Suprapubic skin (tissue), 4 donors: ENCODE results near the gene PRSS27. TPM values are rescaled to one million over a fixed set of nuclear protein-coding genes. Genes with fewer than 3 reads are reported as not detected.

Experiments
- DNase-seq, 2 donors: peaks; one replicate each; pipeline ENCODE4 v3.0.0-alpha.2; 2019; ENCODE audit warnings: low spot score in 2 of 2
- H3K27ac ChIP-seq: fragments of 200-600 bp; sonication (generic); one replicate; pipeline ENCODE4 v1.5.1; 2019
- H3K27me3 ChIP-seq: fragments of 200-600 bp; sonication (generic); one replicate; pipeline ENCODE4 v1.5.1; 2019
- H3K36me3 ChIP-seq: fragments of 200-600 bp; sonication (generic); one replicate; pipeline ENCODE4 v1.5.1; 2019
- H3K4me1 ChIP-seq: fragments of 200-600 bp; sonication (generic); one replicate; pipeline ENCODE4 v1.5.1; 2019
- H3K4me3 ChIP-seq: fragments of 200-600 bp; sonication (generic); one replicate; pipeline ENCODE4 v1.5.1; 2019; ENCODE audit warnings: mild to moderate bottlenecking
- H3K9me3 ChIP-seq: fragments of 200-600 bp; sonication (generic); one replicate; pipeline ENCODE4 v1.5.1; 2019
- EP300 ChIP-seq: sonication (generic); formaldehyde crosslinking; IDR thresholded peaks from one replicate; pipeline ENCODE4 v1.6.1; 2017; ENCODE audit warnings: antibody characterized with exemption
- POLR2A ChIP-seq, 2 donors: fragments of 450-650 bp; IDR thresholded peaks; one replicate each; pipeline ENCODE4 v1.6.1; 2017; ENCODE audit warnings: antibody characterized with exemption in 2 of 2, mild to moderate bottlenecking in 2 of 2, moderate library complexity in 2 of 2
- POLR2AphosphoS5 ChIP-seq, 3 donors: sonication (generic); formaldehyde crosslinking; IDR thresholded peaks; one replicate each; pipeline ENCODE4 v1.6.1; 2017; ENCODE audit warnings: antibody characterized with exemption in 3 of 3
- WGBS: methylation state at CpG from one replicate; pipeline ENCODE4 v1.1.5; 2018; 5-methylcytosine and 5-hydroxymethylcytosine counted together
- total RNA-seq, 4 donors: library from RNA; depleted of rRNA; stranded (reverse); fragments of >200 nt; gene quantifications; one replicate each; pipeline ENCODE4 v1.1.0, GENCODE V29; 2016
- TF ChIP-seq, protein P1 (sequence below), 2 donors: fragments of 200-600 bp in 1 of 2; fragments of 450-650 bp in 1 of 2; sonication (generic) in 1 of 2; IDR thresholded peaks; one replicate each; pipeline ENCODE4 v1.5.1; 2016 to 2019; ENCODE audit warnings: antibody characterized with exemption in 2 of 2, mild to moderate bottlenecking in 1 of 2, moderate library complexity in 1 of 2

Gene PRSS27
- total RNA-seq, 4 donors from 2014 or later, result 1.6 to 9.5 (median 5.6) TPM

DNA sequence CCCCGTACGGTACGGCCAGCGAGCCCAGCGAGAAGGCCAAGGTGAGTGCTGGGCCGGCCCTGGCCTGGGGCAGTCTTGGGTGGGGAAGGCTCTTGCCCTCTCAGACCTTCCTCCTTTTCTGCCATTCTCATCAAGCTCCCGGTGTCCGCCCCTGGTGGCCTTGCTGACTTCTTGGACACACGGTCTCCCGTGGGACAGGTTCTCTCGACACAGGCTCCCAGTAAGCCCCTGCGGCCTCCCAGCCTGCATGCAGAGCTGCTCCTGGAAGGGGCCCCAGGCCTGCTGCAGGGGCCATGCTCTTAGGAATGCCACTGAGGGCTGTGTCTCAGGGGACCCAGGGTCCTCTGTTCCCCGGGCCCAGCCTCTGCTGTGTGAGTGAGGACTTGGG, 17.6 kb downstream of the PRSS27 start:
- Histone ChIP-seq H3K36me3 (peaks cover 100% of the 10 kb centered on the region), H3K27ac (no peak overlapping the region)
- WGBS, result 88% methylated on average over 3 of the region's 13 CpGs

DNA sequence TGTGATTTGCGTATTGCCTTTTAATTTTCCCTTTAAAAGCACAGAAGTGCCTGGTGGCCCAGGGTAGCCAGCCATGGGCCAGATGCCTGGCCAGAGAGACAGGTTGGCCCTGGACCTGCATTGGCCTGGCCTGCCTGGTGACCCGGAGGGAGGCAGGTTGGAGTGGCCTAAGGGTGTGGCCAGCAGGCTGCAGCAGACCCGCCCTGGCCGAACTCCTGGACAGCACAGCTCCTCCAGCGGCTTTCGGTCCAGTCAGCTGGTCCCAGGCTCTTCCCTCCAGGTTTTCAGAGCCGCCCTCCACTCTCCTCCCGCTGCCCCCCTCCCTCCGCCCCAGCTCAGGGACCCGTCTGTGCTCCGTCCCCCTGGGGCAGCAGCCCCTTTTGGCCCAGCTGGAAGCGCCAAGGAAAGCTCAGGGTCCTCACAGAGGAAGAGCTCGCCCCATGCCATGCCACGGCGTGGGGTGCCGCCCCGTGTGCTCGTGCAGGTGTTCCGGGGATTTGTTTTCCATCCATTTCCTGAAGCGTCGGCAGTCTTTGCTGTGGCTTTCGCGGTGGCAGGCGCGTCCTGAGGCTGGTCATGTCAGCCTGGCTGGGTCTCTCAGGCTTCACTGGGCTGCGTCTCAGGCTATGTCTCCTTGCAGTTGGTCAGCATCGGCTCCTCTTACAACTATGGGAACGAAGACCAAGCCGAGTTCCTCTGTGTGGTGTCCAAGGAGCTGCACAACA, 18.1 kb downstream of the PRSS27 start:
- no peak overlapping the region for H3K27ac ChIP-seq
- TF ChIP-seq POLR2AphosphoS5 (IDR thresholded peaks at IDR 0.05) (no peak), EP300 (no peak), POLR2A (IDR thresholded peaks at IDR 0.05) (no peak)
- TF ChIP-seq, protein P1, sequence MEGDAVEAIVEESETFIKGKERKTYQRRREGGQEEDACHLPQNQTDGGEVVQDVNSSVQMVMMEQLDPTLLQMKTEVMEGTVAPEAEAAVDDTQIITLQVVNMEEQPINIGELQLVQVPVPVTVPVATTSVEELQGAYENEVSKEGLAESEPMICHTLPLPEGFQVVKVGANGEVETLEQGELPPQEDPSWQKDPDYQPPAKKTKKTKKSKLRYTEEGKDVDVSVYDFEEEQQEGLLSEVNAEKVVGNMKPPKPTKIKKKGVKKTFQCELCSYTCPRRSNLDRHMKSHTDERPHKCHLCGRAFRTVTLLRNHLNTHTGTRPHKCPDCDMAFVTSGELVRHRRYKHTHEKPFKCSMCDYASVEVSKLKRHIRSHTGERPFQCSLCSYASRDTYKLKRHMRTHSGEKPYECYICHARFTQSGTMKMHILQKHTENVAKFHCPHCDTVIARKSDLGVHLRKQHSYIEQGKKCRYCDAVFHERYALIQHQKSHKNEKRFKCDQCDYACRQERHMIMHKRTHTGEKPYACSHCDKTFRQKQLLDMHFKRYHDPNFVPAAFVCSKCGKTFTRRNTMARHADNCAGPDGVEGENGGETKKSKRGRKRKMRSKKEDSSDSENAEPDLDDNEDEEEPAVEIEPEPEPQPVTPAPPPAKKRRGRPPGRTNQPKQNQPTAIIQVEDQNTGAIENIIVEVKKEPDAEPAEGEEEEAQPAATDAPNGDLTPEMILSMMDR (IDR thresholded peaks at IDR 0.05), result no peak
- H3K4me1 ChIP-seq, result no peaks in the 10 kb centered on the region
- no peaks in the 10 kb centered on the region for H3K9me3 ChIP-seq
- peaks cover 100% of the 10 kb centered on the region for H3K36me3 ChIP-seq
- no peak for DNase-seq
- WGBS, result 91% methylated on average over 18 of the region's 29 CpGs
- H3K4me3 ChIP-seq, result no peak overlapping the region
- H3K27me3 ChIP-seq, result no peaks in the 10 kb centered on the region

More for the DNA sequence above, 17.6 kb downstream of the PRSS27 start:
- Histone ChIP-seq H3K9me3 (no peaks in the 10 kb centered on the region), H3K27me3 (no peaks in the 10 kb centered on the region), H3K4me3 (no peak overlapping the region), H3K4me1 (no peaks in the 10 kb centered on the region)
- no peak for DNase-seq
- TF ChIP-seq, protein P1 (IDR thresholded peaks at IDR 0.05), result no peak
- no peak for TF ChIP-seq POLR2A (IDR thresholded peaks at IDR 0.05)
- no peak for TF ChIP-seq POLR2AphosphoS5 (IDR thresholded peaks at IDR 0.05)
- TF ChIP-seq EP300, result no peak

DNA sequence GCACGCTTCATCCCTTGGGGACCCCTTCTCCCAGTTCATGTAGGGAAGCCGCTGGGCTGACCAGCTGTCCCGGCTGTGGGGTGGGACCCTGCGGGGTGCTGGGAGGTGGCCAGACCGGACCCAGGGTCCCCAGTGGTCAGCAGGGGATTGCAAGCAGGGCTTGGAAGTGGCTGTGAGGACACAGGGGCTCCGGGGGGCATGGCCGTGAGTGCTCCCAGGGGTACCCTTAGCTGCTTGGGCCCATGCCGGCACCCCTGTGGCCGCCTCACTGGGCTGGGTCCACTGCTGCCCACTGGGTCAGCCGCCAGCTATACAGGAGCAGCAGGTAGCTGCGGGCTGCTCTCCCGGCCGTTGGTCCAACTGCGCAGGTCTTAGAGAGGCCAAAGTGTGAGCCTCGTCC, 18.8 kb downstream of the PRSS27 start:
- Histone ChIP-seq H3K4me1 (no peaks in the 10 kb centered on the region), H3K27me3 (no peaks in the 10 kb centered on the region), H3K4me3 (no peak overlapping the region), H3K36me3 (peaks cover 100% of the 10 kb centered on the region), H3K9me3 (no peaks in the 10 kb centered on the region), H3K27ac (no peak overlapping the region)
- TF ChIP-seq, protein P1 (IDR thresholded peaks at IDR 0.05), result no peak
- TF ChIP-seq EP300 (no peak), POLR2A (IDR thresholded peaks at IDR 0.05) (no peak), POLR2AphosphoS5 (IDR thresholded peaks at IDR 0.05) (no peak)
- 89% methylated on average over 8 of the region's 15 CpGs for WGBS
- no peak for DNase-seq

DNA sequence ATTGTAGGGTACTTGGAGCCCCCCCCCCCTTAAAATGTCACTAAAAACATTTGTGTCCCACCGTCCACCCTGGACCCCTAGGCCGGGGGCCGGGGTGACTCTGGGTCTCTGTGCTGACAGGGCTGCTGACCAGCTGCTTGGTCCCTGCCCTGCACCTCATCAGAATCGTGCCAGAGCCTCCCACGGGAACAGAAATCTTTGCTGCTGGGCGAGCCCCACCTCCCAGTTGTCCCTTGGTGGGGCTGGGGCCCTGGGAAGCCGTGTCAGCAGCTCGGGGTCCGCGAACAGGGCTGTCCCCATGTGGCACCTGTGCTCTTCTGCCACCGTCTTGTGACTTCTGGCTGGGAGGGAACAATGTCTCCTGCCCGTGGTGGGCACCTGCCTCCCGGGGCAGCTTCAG, 19.2 kb downstream of the PRSS27 start:
- H3K4me1 ChIP-seq, result no peaks in the 10 kb centered on the region
- TF ChIP-seq, protein P1 (IDR thresholded peaks at IDR 0.05), result no peak
- no peak for TF ChIP-seq POLR2A (IDR thresholded peaks at IDR 0.05)
- no peak for TF ChIP-seq EP300
- TF ChIP-seq POLR2AphosphoS5 (IDR thresholded peaks at IDR 0.05), result no peak
- peaks cover 95% of the 10 kb centered on the region for H3K36me3 ChIP-seq
- 83% methylated on average over 2 of the region's 13 CpGs for WGBS
- no peaks in the 10 kb centered on the region for H3K27me3 ChIP-seq
- no peak overlapping the region for H3K27ac ChIP-seq
- no peaks in the 10 kb centered on the region for H3K9me3 ChIP-seq
- no peak overlapping the region for H3K4me3 ChIP-seq
- DNase-seq, result no peak

DNA sequence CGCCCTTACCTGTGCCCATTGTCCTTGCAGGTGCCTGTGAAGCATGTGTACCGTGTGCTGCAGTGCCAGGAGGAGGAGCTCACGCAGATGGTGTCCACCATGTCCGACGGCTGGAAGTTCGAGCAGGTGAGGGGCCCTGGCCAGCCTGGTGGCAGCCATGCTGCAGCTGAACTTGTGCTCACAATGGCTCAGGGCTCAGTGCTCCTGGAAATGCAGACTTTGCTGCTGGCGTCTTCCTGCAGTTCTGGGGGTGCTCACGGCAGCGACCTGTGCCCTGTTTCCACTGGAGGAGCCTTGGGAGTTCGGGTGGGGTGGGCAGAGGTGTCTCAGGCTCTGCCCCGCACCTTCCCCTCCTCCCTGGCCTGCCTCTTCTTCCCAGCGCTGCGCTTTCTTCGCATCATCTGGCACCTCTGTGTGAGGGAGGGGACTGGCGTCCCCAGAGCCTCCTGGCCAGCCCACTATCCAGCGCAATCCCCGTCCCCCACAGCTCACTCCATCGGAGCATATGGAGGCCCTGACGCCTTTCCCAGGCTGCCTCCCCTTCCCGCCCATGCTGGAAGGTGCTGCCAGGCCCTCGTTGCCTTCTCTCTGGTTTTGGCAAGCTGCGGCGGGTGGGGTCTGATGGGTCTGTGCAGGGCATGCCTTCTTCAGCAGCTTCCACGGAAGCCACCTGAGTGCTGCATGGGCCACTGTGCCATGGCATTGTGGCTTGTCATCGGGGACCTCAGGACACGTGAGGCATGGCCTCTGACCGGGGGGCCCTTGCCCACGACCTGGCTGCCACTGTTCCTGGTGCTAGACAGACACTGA, 20.0 kb downstream of the PRSS27 start:
- H3K27me3 ChIP-seq, result no peaks in the 10 kb centered on the region
- peaks cover 87% of the 10 kb centered on the region for H3K36me3 ChIP-seq
- 84% methylated on average over 27 of the region's 28 CpGs for WGBS
- no peak overlapping the region for H3K4me3 ChIP-seq
- no peak overlapping the region for H3K27ac ChIP-seq
- TF ChIP-seq, protein P1 (IDR thresholded peaks at IDR 0.05), result no peak
- TF ChIP-seq POLR2A (IDR thresholded peaks at IDR 0.05) (no peak), POLR2AphosphoS5 (IDR thresholded peaks at IDR 0.05) (no peak), EP300 (no peak)
- DNase-seq, result no peak
- no peaks in the 10 kb centered on the region for H3K4me1 ChIP-seq
- no peaks in the 10 kb centered on the region for H3K9me3 ChIP-seq
